DMS153 treated with DMSO at 0.1 percent for 48 hours (cell line): ENCODE data around the gene NNMT.
A peak's percentile ranks its signal among the peaks of the same experiment; 100 is the strongest.

Experiments used
- DNase-seq: peaks from one replicate; lab custom pipeline; 2025; ENCODE audit not compliant: unreplicated experiment; lab: John Stamatoyannopoulos, UW

NNMT gene

GRCh38 chr11:114282488-114282887, 13.7 kb upstream of the NNMT start:
- DNase-seq, result no peak

GRCh38 chr11:114283422-114283821, 12.8 kb upstream of the NNMT start:
- no peak for DNase-seq

GRCh38 chr11:114284021-114284420, 12.2 kb upstream of the NNMT start:
- DNase-seq, result peak; percentile 39

- DNase-seq, result no peak
Measured at GRCh38 chr11:114284914-114285313, 11.3 kb upstream of the NNMT start.

GRCh38 chr11:114285599-114285998, 10.6 kb upstream of the NNMT start:
- no peak for DNase-seq

GRCh38 chr11:114286229-114286628, 10.0 kb upstream of the NNMT start:
- DNase-seq, result no peak

- DNase-seq, result no peak
Measured at GRCh38 chr11:114287154-114287553, 9.0 kb upstream of the NNMT start.

- no peak for DNase-seq
Measured at GRCh38 chr11:114288136-114288535, 8.1 kb upstream of the NNMT start.

GRCh38 chr11:114289779-114290178, 6.4 kb upstream of the NNMT start:
- no peak for DNase-seq

- DNase-seq, result no peak
Measured at GRCh38 chr11:114290503-114291235, 5.5 kb upstream of the NNMT start.

GRCh38 chr11:114291381-114291780, 4.8 kb upstream of the NNMT start:
- DNase-seq, result no peak

GRCh38 chr11:114291842-114292680, 4.1 kb upstream of the NNMT start:
- DNase-seq, result no peak

GRCh38 chr11:114293201-114293711, 2.9 kb upstream of the NNMT start:
- no peak for DNase-seq

GRCh38 chr11:114296605-114297372, 590 bp downstream of the NNMT start:
- no peak for DNase-seq

GRCh38 chr11:114297806-114298709, 1.9 kb downstream of the NNMT start:
- no peak for DNase-seq

- no peak for DNase-seq
Measured at GRCh38 chr11:114298710-114299109, 2.5 kb downstream of the NNMT start.

GRCh38 chr11:114301088-114301487, 4.9 kb downstream of the NNMT start:
- DNase-seq, result no peak

GRCh38 chr11:114301927-114302326, 5.7 kb downstream of the NNMT start:
- DNase-seq, result no peak

- no peak for DNase-seq
Measured at GRCh38 chr11:114302663-114303062, 6.5 kb downstream of the NNMT start.

GRCh38 chr11:114304065-114304464, 7.9 kb downstream of the NNMT start:
- DNase-seq, result no peak
